GM12801 (cell line): ENCODE data around the gene FOXA3.

Source experiments
- CTCF ChIP-seq: IDR thresholded peaks from one replicate; pipeline ENCODE4 v1.5.1; 2011; ENCODE audit warnings: control low read depth; ENCODE audit not compliant: insufficient read length; ENCODE audit errors: extremely low read depth

FOXA3 gene

GRCh38 chr19:45902651-45903625 lies 38.8 kb downstream of the FOXA3 start:
- no peak for TF ChIP-seq CTCF

- TF ChIP-seq CTCF = no peak
Observed at GRCh38 chr19:45905011-45905410, 40.9 kb downstream of the FOXA3 start.

- TF ChIP-seq CTCF = no peak
Observed at GRCh38 chr19:45906221-45906620, 42.1 kb downstream of the FOXA3 start.

- no peak for TF ChIP-seq CTCF
Observed at GRCh38 chr19:45908956-45909355, 44.8 kb downstream of the FOXA3 start.

- TF ChIP-seq CTCF = no peak
Observed at GRCh38 chr19:45911291-45911690, 47.2 kb downstream of the FOXA3 start.

GRCh38 chr19:45913874-45914830 lies 50.0 kb downstream of the FOXA3 start, which contains the start of gene NANOS2:
NANOS2 (minus strand) TSS chr19:45914778; CDS start chr19:45914693, 85 bp downstream.
- no peak for TF ChIP-seq CTCF
